Measurements from ENCODE around the gene GPC5.

DNA sequence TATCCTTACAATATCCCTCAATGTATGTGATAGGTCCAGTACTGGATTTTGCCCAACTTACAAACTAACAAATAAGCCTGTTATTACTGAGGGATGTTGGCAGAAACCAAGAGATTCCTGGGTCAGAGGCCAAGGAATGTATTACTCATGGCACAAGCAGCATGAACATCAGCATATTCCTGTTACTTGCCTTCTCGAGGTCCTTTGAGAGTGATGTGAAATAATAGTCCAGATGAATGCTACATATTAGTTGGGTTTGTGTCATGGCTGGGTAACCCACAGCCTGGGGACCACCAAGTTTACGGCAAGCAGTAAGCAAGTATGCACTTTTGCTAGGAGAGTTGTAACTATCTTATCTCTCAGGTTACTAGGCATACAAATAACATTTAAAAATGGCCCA is 1443.7 kb downstream of the GPC5 start:
- TF ChIP-seq, protein P1, sequence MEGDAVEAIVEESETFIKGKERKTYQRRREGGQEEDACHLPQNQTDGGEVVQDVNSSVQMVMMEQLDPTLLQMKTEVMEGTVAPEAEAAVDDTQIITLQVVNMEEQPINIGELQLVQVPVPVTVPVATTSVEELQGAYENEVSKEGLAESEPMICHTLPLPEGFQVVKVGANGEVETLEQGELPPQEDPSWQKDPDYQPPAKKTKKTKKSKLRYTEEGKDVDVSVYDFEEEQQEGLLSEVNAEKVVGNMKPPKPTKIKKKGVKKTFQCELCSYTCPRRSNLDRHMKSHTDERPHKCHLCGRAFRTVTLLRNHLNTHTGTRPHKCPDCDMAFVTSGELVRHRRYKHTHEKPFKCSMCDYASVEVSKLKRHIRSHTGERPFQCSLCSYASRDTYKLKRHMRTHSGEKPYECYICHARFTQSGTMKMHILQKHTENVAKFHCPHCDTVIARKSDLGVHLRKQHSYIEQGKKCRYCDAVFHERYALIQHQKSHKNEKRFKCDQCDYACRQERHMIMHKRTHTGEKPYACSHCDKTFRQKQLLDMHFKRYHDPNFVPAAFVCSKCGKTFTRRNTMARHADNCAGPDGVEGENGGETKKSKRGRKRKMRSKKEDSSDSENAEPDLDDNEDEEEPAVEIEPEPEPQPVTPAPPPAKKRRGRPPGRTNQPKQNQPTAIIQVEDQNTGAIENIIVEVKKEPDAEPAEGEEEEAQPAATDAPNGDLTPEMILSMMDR (IDR thresholded peaks at IDR 0.05), result no peak
- no peak for TF ChIP-seq TCF7L2 (IDR thresholded peaks at IDR 0.05; ENCODE audit: low read depth, low read length)
